ENCODE data around the gene SMYD4. TPM values are rescaled to one million over a fixed set of nuclear protein-coding genes. Genes with fewer than 3 reads are reported as not detected.
A peak's percentile ranks its signal among the peaks of the same experiment; 100 is the strongest.

SMYD4 gene
- total and polyA plus RNA-seq, 9 of the 15 experiments (the other 6 are each of a cell fraction or from before 2014, with no cell fraction given): 1.3 to 10.2 (median 6.7) TPM

DNA sequence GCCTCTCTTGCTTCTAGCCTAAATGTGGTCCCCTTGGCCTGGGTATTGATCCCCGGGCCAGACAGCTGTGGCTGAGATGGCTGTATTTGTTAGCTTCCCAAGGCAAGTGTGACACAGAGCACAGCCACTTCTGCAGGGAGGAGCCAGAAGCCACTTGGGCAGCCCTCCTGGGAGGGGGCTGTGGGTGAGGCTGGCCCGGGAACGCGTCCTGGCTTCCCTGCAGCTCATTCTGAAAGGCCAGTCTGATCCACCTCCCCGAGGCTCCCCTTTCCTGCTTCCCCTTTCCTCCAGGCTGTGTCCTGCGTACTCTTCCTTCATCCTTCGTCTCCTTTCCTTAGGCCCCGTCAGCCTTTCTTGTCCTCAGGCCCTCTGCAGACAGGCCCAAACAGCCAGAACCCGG lies 79.1 kb downstream of the SMYD4 start:
- H3K27me3 ChIP-seq (ENCODE audit: control insufficient read depth in 2 of 2, insufficient read depth in 2 of 2, low read length in 2 of 2): no peaks in the 10 kb centered on the region
- no peaks in the 10 kb centered on the region for H3K9me3 ChIP-seq (replicated peaks; ENCODE audit: control insufficient read depth, insufficient read depth, low read depth, low read length)
- peak overlapping the region in 1 of 2 experiments; percentile 45; a peak in 1 of 4 replicates for H3K9ac ChIP-seq (ENCODE audit: insufficient read depth in 1 of 2, low read depth in 2 of 2, low read length in 2 of 2)
- H4K20me1 ChIP-seq (replicated peaks; ENCODE audit: control insufficient read depth, insufficient read depth, low read length): no peaks in the 10 kb centered on the region
- ATAC-seq (no peak), FAIRE-seq (no peak), DNase-seq (ENCODE audit: extremely low read depth in 1 of 4, low spot score in 3 of 4) (no peak)
- H3K4me3 ChIP-seq: no peak overlapping the region
- no peaks in the 10 kb centered on the region for H3K79me2 ChIP-seq (ENCODE audit: control insufficient read depth, insufficient read depth, low read length)
- no peak overlapping the region for H3K4me2 ChIP-seq (ENCODE audit: insufficient read depth, low read length)
- no peak overlapping the region for H2AFZ ChIP-seq (ENCODE audit: low read depth, low read length)
- peaks cover 3 to 35% of the 10 kb centered on the region in 2 experiments; a peak in 2 of 5 replicates for H3K4me1 ChIP-seq (replicated peaks in 1 of 2; ENCODE audit: control insufficient read depth in 2 of 2, insufficient read depth in 2 of 2, low read length in 2 of 2)
- intact Hi-C loops (cut with micrococcal nuclease) (no loop called here), in situ Hi-C loops (cut with MboI) (no loop called here)
- no peaks in the 10 kb centered on the region for H3K9me1 ChIP-seq (ENCODE audit: control insufficient read depth, insufficient read depth, low read length)
- no peak overlapping the region for H3K27ac ChIP-seq (ENCODE audit: extremely low read depth, low read depth, low read length)
- no TSS peak for BruUV-seq (replicated peaks)
- no peaks in the 10 kb centered on the region for H3K36me3 ChIP-seq (ENCODE audit: control insufficient read depth, insufficient read depth, low read length)
- ChIA-PET POLR2A (interaction anchor here (0.5 kb wide), 1 partner anchor 10 kb away, joined by 3 read pairs; no protein-coding TSS in a partner anchor), CTCF (ENCODE audit: low intra/inter-chr PET ratio) (no interaction called here)
- WGBS (ENCODE audit: insufficient coverage, low coverage, missing lambda C conversion rate): 47% methylated on average over 7 of the region's 9 CpGs
- TF ChIP-seq DMBX1 (CRISPR knock-in tag; IDR thresholded peaks at IDR 0.05; ENCODE audit: borderline replicate concordance): no peak
- TF ChIP-seq, protein P1, sequence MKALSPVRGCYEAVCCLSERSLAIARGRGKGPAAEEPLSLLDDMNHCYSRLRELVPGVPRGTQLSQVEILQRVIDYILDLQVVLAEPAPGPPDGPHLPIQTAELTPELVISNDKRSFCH (CRISPR knock-in tag; IDR thresholded peaks at IDR 0.05): no peak
- TF ChIP-seq, protein P1 (tag; IDR thresholded peaks at IDR 0.05): no peak
- TF ChIP-seq RBBP5 (IDR thresholded peaks at IDR 0.05; ENCODE audit: borderline replicate concordance, insufficient read depth, low read length, poor library complexity, severe bottlenecking): no peak
- TF ChIP-seq, protein P2, sequence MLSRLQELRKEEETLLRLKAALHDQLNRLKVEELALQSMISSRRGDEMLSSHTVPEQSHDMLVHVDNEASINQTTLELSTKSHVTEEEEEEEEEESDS (CRISPR knock-in tag; IDR thresholded peaks at IDR 0.05): no peak
- no peak for TF ChIP-seq SMAD3 (CRISPR knock-in tag; conservative IDR thresholded peaks at IDR 0.05)
- no peak for TF ChIP-seq HCFC1 (IDR thresholded peaks at IDR 0.05; ENCODE audit: low read depth, low read length)
- TF ChIP-seq, protein P3, sequence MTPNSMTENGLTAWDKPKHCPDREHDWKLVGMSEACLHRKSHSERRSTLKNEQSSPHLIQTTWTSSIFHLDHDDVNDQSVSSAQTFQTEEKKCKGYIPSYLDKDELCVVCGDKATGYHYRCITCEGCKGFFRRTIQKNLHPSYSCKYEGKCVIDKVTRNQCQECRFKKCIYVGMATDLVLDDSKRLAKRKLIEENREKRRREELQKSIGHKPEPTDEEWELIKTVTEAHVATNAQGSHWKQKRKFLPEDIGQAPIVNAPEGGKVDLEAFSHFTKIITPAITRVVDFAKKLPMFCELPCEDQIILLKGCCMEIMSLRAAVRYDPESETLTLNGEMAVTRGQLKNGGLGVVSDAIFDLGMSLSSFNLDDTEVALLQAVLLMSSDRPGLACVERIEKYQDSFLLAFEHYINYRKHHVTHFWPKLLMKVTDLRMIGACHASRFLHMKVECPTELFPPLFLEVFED (CRISPR knock-in tag; conservative IDR thresholded peaks at IDR 0.05): no peak
- TF ChIP-seq, protein P4, sequence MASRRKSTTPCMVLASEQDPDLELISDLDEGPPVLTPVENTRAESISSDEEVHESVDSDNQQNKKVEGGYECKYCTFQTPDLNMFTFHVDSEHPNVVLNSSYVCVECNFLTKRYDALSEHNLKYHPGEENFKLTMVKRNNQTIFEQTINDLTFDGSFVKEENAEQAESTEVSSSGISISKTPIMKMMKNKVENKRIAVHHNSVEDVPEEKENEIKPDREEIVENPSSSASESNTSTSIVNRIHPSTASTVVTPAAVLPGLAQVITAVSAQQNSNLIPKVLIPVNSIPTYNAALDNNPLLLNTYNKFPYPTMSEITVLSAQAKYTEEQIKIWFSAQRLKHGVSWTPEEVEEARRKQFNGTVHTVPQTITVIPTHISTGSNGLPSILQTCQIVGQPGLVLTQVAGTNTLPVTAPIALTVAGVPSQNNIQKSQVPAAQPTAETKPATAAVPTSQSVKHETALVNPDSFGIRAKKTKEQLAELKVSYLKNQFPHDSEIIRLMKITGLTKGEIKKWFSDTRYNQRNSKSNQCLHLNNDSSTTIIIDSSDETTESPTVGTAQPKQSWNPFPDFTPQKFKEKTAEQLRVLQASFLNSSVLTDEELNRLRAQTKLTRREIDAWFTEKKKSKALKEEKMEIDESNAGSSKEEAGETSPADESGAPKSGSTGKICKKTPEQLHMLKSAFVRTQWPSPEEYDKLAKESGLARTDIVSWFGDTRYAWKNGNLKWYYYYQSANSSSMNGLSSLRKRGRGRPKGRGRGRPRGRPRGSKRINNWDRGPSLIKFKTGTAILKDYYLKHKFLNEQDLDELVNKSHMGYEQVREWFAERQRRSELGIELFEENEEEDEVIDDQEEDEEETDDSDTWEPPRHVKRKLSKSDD (conservative IDR thresholded peaks at IDR 0.05; ENCODE audit: low read length): no peak
- TF ChIP-seq RAD51 (IDR thresholded peaks at IDR 0.05; ENCODE audit: borderline replicate concordance, low read depth): no peak
- TF ChIP-seq, protein P5, sequence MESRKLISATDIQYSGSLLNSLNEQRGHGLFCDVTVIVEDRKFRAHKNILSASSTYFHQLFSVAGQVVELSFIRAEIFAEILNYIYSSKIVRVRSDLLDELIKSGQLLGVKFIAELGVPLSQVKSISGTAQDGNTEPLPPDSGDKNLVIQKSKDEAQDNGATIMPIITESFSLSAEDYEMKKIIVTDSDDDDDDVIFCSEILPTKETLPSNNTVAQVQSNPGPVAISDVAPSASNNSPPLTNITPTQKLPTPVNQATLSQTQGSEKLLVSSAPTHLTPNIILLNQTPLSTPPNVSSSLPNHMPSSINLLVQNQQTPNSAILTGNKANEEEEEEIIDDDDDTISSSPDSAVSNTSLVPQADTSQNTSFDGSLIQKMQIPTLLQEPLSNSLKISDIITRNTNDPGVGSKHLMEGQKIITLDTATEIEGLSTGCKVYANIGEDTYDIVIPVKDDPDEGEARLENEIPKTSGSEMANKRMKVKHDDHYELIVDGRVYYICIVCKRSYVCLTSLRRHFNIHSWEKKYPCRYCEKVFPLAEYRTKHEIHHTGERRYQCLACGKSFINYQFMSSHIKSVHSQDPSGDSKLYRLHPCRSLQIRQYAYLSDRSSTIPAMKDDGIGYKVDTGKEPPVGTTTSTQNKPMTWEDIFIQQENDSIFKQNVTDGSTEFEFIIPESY (CRISPR knock-in tag; IDR thresholded peaks at IDR 0.05): no peak
- no peak for TF ChIP-seq TEAD4 (IDR thresholded peaks at IDR 0.05; ENCODE audit: low read length)
- TF ChIP-seq TEAD4 (CRISPR knock-in tag; IDR thresholded peaks at IDR 0.05; ENCODE audit: borderline replicate concordance): no peak
- no peak for TF ChIP-seq ZZZ3 (IDR thresholded peaks at IDR 0.05)
- TF ChIP-seq, protein P6, sequence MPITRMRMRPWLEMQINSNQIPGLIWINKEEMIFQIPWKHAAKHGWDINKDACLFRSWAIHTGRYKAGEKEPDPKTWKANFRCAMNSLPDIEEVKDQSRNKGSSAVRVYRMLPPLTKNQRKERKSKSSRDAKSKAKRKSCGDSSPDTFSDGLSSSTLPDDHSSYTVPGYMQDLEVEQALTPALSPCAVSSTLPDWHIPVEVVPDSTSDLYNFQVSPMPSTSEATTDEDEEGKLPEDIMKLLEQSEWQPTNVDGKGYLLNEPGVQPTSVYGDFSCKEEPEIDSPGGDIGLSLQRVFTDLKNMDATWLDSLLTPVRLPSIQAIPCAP (CRISPR knock-in tag; IDR thresholded peaks at IDR 0.05; ENCODE audit: borderline replicate concordance): no peak
- no peak for TF ChIP-seq LCOR (CRISPR knock-in tag; IDR thresholded peaks at IDR 0.05)

All from K562 (cell line).